22Rv1 (cell line): ENCODE measurements around the gene WASF3.

Experiments used
- H3K27ac ChIP-seq: fragments of 450-650 bp; 2 replicates; pipeline ENCODE4 v1.5.1; 2017
- ZFX ChIP-seq: fragments of 450-650 bp; IDR thresholded peaks from 2 replicates; pipeline ENCODE4 v1.6.1; 2017; ENCODE audit warnings: antibody characterized with exemption, borderline replicate concordance
- TF ChIP-seq, protein P1 (sequence below): fragments of 450-650 bp; IDR thresholded peaks from 2 replicates; pipeline ENCODE4 v1.5.1; 2017; ENCODE audit warnings: mild to moderate bottlenecking

WASF3 gene

GRCh38 chr13:26596458-26596857 is 39.0 kb downstream of the WASF3 start:
- H3K27ac ChIP-seq: no peak overlapping the region

GRCh38 chr13:26599403-26599802 is 41.9 kb downstream of the WASF3 start:
- TF ChIP-seq, protein P1, sequence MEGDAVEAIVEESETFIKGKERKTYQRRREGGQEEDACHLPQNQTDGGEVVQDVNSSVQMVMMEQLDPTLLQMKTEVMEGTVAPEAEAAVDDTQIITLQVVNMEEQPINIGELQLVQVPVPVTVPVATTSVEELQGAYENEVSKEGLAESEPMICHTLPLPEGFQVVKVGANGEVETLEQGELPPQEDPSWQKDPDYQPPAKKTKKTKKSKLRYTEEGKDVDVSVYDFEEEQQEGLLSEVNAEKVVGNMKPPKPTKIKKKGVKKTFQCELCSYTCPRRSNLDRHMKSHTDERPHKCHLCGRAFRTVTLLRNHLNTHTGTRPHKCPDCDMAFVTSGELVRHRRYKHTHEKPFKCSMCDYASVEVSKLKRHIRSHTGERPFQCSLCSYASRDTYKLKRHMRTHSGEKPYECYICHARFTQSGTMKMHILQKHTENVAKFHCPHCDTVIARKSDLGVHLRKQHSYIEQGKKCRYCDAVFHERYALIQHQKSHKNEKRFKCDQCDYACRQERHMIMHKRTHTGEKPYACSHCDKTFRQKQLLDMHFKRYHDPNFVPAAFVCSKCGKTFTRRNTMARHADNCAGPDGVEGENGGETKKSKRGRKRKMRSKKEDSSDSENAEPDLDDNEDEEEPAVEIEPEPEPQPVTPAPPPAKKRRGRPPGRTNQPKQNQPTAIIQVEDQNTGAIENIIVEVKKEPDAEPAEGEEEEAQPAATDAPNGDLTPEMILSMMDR: no peak
- no peak for TF ChIP-seq ZFX
- H3K27ac ChIP-seq: no peak overlapping the region

More at GRCh38 chr13:26596458-26596857, 39.0 kb downstream of the WASF3 start:
- TF ChIP-seq, protein P1: no peak
- TF ChIP-seq ZFX: no peak

DNA sequence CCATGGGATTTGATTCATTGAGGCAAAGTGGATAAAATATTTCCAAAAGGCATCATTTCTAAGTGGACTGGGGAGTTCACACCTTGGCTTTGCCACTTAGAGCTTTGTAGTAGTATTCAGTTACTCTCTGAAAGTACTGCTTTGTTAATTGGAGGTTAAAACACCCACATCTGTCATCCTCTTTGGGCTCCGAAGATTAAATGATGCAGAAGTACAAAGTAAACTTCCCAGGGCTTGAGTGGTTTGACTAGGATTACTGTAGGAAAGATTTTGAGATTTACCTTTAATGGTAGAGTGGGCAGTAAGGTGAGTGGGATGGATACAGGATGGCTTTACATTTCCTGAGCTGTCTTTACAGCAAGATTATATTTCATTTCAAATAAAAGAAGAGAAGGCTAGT is 42.4 kb downstream of the WASF3 start:
- TF ChIP-seq ZFX: no peak
- TF ChIP-seq, protein P1: no peak
- H3K27ac ChIP-seq: no peak overlapping the region

DNA sequence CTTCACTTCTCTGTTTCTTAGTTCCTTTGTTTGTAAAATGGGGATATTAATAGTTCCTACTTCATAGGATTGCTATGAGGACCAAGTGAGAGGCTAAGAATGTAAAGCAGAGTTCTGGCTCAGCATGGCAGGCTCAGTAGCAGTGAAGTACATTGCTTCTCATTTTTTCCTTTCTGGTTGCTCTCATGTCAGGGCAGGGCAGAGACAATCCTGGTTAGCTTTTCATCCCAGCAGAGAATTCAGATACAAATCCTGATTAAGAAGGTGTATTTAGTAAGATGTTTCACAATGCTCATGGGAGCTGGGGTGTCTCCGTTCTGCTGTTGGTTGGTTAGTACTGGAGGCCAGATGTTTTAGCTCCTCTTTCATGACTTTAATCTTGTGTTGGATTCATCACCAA is 42.9 kb downstream of the WASF3 start:
- TF ChIP-seq, protein P1: no peak
- TF ChIP-seq ZFX: no peak

DNA sequence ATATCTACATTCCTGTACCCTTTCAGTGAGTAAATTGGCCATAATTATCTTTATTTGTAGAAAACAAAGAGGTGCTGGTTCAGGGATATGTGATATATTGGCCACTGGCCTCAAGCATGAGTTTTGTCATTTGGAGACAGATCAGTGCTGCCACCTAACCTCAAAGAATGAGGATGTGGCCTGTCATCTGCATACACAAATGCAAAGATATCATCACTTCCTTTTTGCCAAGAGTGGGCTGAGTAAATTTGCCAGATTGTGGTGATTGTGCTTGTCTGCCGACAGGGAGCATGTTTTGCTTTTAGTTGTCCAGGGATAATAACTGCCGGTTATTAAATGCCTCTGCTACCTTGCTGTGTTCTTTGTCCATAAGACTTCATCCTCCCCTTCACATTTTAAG is 44.2 kb downstream of the WASF3 start:
- H3K27ac ChIP-seq: no peak overlapping the region
- TF ChIP-seq, protein P1: peak; percentile 48
- no peak for TF ChIP-seq ZFX

More for the DNA sequence above, 42.9 kb downstream of the WASF3 start:
- H3K27ac ChIP-seq: no peak overlapping the region

GRCh38 chr13:26602783-26603182 is 45.3 kb downstream of the WASF3 start:
- no peak for TF ChIP-seq ZFX
- TF ChIP-seq, protein P1: no peak
- no peak overlapping the region for H3K27ac ChIP-seq

DNA sequence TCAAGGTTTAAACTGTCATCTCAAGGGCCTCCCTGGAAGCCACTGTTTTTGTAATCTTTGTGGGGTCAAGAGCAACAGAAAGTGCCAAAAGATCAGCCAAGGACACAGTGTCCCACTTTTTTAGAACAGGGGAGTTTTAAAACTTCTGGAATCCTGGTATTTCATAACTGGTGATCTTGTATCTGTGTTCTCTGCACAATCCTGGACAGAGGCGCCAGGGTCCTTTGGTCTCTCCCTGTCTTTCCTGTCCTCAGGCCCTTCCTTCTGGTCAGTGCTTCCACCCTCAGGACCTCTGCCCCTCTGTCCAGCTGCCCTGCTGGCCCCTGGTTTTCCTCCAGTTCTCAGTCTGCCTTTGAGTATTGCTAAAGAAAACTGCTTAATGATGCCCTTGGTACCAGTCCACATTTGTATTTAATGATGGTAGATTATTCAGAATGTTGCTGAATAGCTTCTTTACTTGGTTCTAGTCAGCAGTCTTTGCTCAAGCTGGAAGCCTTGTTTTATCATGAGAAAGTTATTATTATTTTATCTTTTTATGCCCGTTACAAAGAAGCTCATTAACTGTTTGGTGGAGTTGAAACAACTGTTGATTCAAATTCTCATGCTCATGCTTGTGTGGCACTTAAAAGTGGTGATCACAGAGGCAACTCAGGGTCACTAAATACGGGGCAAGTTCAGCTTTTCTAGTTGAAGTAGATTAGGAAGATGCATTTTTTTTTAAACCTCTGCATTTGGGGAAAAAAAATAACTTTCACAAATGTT is 47.5 kb downstream of the WASF3 start:
- TF ChIP-seq, protein P1: no peak
- no peak for TF ChIP-seq ZFX

More for the DNA sequence above, 47.5 kb downstream of the WASF3 start:
- H3K27ac ChIP-seq: no peak overlapping the region
